ENCODE data around the gene WFDC12. TPM values are rescaled to one million over a fixed set of nuclear protein-coding genes. Genes with fewer than 3 reads are reported as not detected.

The WFDC12 gene
- total and polyA plus RNA-seq, 7 donors, result 0.42 to 1.2 TPM; not detected in 5

GRCh38 chr20:45090481-45090880 is 33.8 kb downstream of the WFDC12 start:
- intact Hi-C loops (cut with DNase I), result no loop called here
- Histone ChIP-seq H3K9me3 (no peaks in the 10 kb centered on the region), H3K27ac (no peak overlapping the region), H3K36me3 (no peaks in the 10 kb centered on the region), H3K4me3 (no peak overlapping the region), H3K4me1 (peaks cover 0 to 12% (median 7%) of the 10 kb centered on the region in 4 donors), H3K27me3 (no peaks in the 10 kb centered on the region)
- WGBS, 2 donors, result 96 to 98% methylated on average over 3 of the region's 3 CpGs
- TF ChIP-seq POLR2AphosphoS5 (IDR thresholded peaks at IDR 0.05) (no peak), POLR2A (IDR thresholded peaks at IDR 0.05) (no peak), EP300 (IDR thresholded peaks at IDR 0.05) (no peak)
- TF ChIP-seq, protein P1, sequence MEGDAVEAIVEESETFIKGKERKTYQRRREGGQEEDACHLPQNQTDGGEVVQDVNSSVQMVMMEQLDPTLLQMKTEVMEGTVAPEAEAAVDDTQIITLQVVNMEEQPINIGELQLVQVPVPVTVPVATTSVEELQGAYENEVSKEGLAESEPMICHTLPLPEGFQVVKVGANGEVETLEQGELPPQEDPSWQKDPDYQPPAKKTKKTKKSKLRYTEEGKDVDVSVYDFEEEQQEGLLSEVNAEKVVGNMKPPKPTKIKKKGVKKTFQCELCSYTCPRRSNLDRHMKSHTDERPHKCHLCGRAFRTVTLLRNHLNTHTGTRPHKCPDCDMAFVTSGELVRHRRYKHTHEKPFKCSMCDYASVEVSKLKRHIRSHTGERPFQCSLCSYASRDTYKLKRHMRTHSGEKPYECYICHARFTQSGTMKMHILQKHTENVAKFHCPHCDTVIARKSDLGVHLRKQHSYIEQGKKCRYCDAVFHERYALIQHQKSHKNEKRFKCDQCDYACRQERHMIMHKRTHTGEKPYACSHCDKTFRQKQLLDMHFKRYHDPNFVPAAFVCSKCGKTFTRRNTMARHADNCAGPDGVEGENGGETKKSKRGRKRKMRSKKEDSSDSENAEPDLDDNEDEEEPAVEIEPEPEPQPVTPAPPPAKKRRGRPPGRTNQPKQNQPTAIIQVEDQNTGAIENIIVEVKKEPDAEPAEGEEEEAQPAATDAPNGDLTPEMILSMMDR (IDR thresholded peaks at IDR 0.05), result no peak
- DNase-seq, result no peak

GRCh38 chr20:45088247-45088646 is 36.0 kb downstream of the WFDC12 start:
- TF ChIP-seq POLR2AphosphoS5 (IDR thresholded peaks at IDR 0.05) (no peak), POLR2A (IDR thresholded peaks at IDR 0.05) (no peak), EP300 (IDR thresholded peaks at IDR 0.05) (no peak)
- TF ChIP-seq, protein P1 (IDR thresholded peaks at IDR 0.05), result no peak
- Histone ChIP-seq H3K4me1 (peaks cover 0 to 11% (median 7%) of the 10 kb centered on the region in 4 donors), H3K36me3 (no peaks in the 10 kb centered on the region), H3K9me3 (no peaks in the 10 kb centered on the region), H3K4me3 (no peak overlapping the region), H3K27me3 (no peaks in the 10 kb centered on the region), H3K27ac (peak overlapping the region in 1 of 4 donors; percentile 3)
- WGBS, 2 donors, result 92 to 96% methylated on average over 7 of the region's 7 CpGs
- no peak for DNase-seq
- intact Hi-C loops (cut with DNase I), result no loop called here

DNA sequence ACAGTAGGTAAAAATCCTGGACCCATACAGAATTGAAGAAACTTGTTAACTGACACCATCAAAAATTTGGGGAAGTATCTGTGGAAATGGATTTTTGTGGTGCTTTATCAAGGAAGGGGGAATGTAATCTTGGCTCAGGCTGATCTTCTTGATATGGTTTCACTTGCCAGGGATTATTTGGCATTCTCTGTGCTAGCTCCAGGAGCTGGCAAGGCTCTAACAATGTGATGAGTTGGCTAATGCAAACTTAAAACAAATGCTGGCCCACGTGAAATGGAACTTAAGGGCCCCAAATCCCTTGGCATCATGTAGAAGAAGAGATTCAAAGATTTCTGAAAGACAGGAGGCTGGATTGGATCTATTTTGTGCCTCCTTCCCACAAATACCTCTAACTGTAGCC is 36.5 kb downstream of the WFDC12 start:
- H3K36me3 ChIP-seq, result no peaks in the 10 kb centered on the region
- intact Hi-C loops (cut with DNase I), result no loop called here
- no peak overlapping the region for H3K4me3 ChIP-seq
- DNase-seq, result no peak
- H3K9me3 ChIP-seq, result no peaks in the 10 kb centered on the region
- peaks cover 0 to 11% (median 7%) of the 10 kb centered on the region in 4 donors for H3K4me1 ChIP-seq
- WGBS, 2 donors, result 83 to 93% methylated on average over 1 of the region's 1 CpG
- peak overlapping the region in 1 of 4 donors; percentile 3 for H3K27ac ChIP-seq
- TF ChIP-seq, protein P1 (IDR thresholded peaks at IDR 0.05), result no peak
- TF ChIP-seq POLR2AphosphoS5 (IDR thresholded peaks at IDR 0.05), result no peak
- TF ChIP-seq POLR2A (IDR thresholded peaks at IDR 0.05), result no peak
- no peak for TF ChIP-seq EP300 (IDR thresholded peaks at IDR 0.05)
- H3K27me3 ChIP-seq, result no peaks in the 10 kb centered on the region

GRCh38 chr20:45087097-45087790 is 37.0 kb downstream of the WFDC12 start:
- intact Hi-C loops (cut with DNase I), result no loop called here
- 79 to 93% methylated on average over 3 of the region's 3 CpGs for WGBS, 2 donors
- no peak for TF ChIP-seq EP300 (IDR thresholded peaks at IDR 0.05)
- no peak for TF ChIP-seq POLR2A (IDR thresholded peaks at IDR 0.05)
- TF ChIP-seq, protein P1 (IDR thresholded peaks at IDR 0.05), result no peak
- no peak for TF ChIP-seq POLR2AphosphoS5 (IDR thresholded peaks at IDR 0.05)
- Histone ChIP-seq H3K9me3 (peaks cover 0 to 4% (median 3%) of the 10 kb centered on the region in 4 donors), H3K36me3 (peaks cover 0 to under 1% (median 0%) of the 10 kb centered on the region in 4 donors), H3K4me1 (peaks cover 0 to 11% (median 7%) of the 10 kb centered on the region in 4 donors), H3K27ac (no peak overlapping the region), H3K4me3 (no peak overlapping the region), H3K27me3 (no peaks in the 10 kb centered on the region)
- no peak for DNase-seq
